22Rv1 (cell line): ENCODE data around the gene IFITM2.

Source experiments
- CTCF ChIP-seq: fragments of 450-650 bp; IDR thresholded peaks from 2 replicates; pipeline ENCODE4 v1.5.1; 2017; ENCODE audit warnings: mild to moderate bottlenecking
- ZFX ChIP-seq: fragments of 450-650 bp; IDR thresholded peaks from 2 replicates; pipeline ENCODE4 v1.6.1; 2017; ENCODE audit warnings: antibody characterized with exemption, borderline replicate concordance

DNA sequence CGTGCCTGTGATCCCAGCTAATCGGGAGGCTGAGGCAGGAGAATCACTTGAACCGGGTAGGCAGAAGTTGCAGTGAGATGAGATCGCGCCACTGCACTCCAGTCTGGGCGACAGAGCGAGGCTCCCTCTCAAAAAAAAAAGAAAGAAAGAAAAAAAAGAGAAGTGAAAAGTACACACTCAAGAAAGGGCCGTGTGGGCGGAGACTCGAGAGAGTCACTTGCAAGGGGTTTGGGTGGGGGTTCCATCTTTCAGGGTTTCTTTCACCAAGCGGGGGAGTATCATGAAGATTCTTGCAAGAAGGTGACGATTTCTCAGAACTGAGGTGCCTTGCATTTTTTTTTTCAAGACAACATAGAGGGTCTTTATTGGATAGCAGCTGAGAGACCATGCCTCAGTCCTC lies 4.3 kb upstream of the IFITM2 start:
- TF ChIP-seq CTCF (no peak), ZFX (no peak)
